Activated CD4-positive, alpha-beta T cell treated with anti-CD3 and anti-CD28 coated beads for 48 hours (primary cell): ENCODE data around the gene TGFBR3.

ENCODE experiments used
- DNase-seq: peaks from one replicate; pipeline ENCODE4 v3.0.0-alpha.2; 2020

Gene TGFBR3

GRCh38 chr1:91703095-91703494 is 182.9 kb downstream of the TGFBR3 start:
- DNase-seq = no peak

- no peak for DNase-seq
These were observed 184.5 kb downstream of the TGFBR3 start for GRCh38 chr1:91701472-91701869.

GRCh38 chr1:91700771-91701471 is 185.0 kb downstream of the TGFBR3 start:
- DNase-seq = no peak

GRCh38 chr1:91700332-91700731 is 185.6 kb downstream of the TGFBR3 start:
- no peak for DNase-seq

GRCh38 chr1:91699339-91699974 is 186.5 kb downstream of the TGFBR3 start:
- DNase-seq = no peak

- no peak for DNase-seq
These were observed 188.1 kb downstream of the TGFBR3 start for GRCh38 chr1:91697861-91698260.

- peak; percentile 69 for DNase-seq
These were observed 188.5 kb downstream of the TGFBR3 start for GRCh38 chr1:91697416-91697815.

- no peak for DNase-seq
These were observed 189.6 kb downstream of the TGFBR3 start for GRCh38 chr1:91696321-91696720.

- DNase-seq = no peak
These were observed 192.4 kb downstream of the TGFBR3 start for GRCh38 chr1:91693557-91693956.

- DNase-seq = no peak
These were observed 194.4 kb downstream of the TGFBR3 start for GRCh38 chr1:91691525-91691924.

- DNase-seq = no peak
These were observed 196.1 kb downstream of the TGFBR3 start for GRCh38 chr1:91689641-91690481.

GRCh38 chr1:91687452-91687851 is 198.5 kb downstream of the TGFBR3 start:
- DNase-seq = no peak

- DNase-seq = no peak
These were observed 200.0 kb downstream of the TGFBR3 start for GRCh38 chr1:91685994-91686393.

- peak; percentile 13 for DNase-seq
These were observed 201.3 kb downstream of the TGFBR3 start for GRCh38 chr1:91684481-91685196.

- no peak for DNase-seq
These were observed 202.4 kb downstream of the TGFBR3 start for GRCh38 chr1:91683598-91683951.

- no peak for DNase-seq
These were observed 202.9 kb downstream of the TGFBR3 start for GRCh38 chr1:91682882-91683597.

- DNase-seq = no peak
These were observed 205.3 kb downstream of the TGFBR3 start for GRCh38 chr1:91680556-91681155.

- DNase-seq = no peak
These were observed 206.5 kb downstream of the TGFBR3 start for GRCh38 chr1:91679446-91679845.

GRCh38 chr1:91676030-91676429 is 209.9 kb downstream of the TGFBR3 start:
- DNase-seq = no peak

GRCh38 chr1:91674107-91674506 is 211.8 kb downstream of the TGFBR3 start:
- no peak for DNase-seq

GRCh38 chr1:91673613-91674012 is 212.3 kb downstream of the TGFBR3 start:
- no peak for DNase-seq

- DNase-seq = peak; percentile 57
These were observed 213.3 kb downstream of the TGFBR3 start for GRCh38 chr1:91672601-91673161.
